A673 (cell line): ENCODE results near the gene SELENOI.

ENCODE experiments used
- EZH2 ChIP-seq: fragments of 200-600 bp; sonication (generic); IDR thresholded peaks from 2 replicates; pipeline ENCODE4 v1.6.1; 2017; ENCODE audit warnings: borderline replicate concordance, low read depth, mild to moderate bottlenecking, mixed read lengths, antibody characterized with exemption, low read length; ENCODE audit not compliant: poor library complexity, severe bottlenecking
- TF ChIP-seq, protein P1 (sequence below): fragments of 300-800, 200-600 bp; sonication (generic); conservative IDR thresholded peaks from 2 replicates; pipeline ENCODE4 v1.5.1; 2017; ENCODE audit warnings: low read depth, mild to moderate bottlenecking, antibody characterized with exemption, low read length, moderate library complexity, mixed read lengths

- TF ChIP-seq, protein P1, sequence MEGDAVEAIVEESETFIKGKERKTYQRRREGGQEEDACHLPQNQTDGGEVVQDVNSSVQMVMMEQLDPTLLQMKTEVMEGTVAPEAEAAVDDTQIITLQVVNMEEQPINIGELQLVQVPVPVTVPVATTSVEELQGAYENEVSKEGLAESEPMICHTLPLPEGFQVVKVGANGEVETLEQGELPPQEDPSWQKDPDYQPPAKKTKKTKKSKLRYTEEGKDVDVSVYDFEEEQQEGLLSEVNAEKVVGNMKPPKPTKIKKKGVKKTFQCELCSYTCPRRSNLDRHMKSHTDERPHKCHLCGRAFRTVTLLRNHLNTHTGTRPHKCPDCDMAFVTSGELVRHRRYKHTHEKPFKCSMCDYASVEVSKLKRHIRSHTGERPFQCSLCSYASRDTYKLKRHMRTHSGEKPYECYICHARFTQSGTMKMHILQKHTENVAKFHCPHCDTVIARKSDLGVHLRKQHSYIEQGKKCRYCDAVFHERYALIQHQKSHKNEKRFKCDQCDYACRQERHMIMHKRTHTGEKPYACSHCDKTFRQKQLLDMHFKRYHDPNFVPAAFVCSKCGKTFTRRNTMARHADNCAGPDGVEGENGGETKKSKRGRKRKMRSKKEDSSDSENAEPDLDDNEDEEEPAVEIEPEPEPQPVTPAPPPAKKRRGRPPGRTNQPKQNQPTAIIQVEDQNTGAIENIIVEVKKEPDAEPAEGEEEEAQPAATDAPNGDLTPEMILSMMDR, result no peak
- no peak for TF ChIP-seq EZH2
Measured at GRCh38 chr2:26298638-26299393, 47.1 kb upstream of the SELENOI start.
